ENCODE data around the gene PDE4D.

PDE4D gene

DNA sequence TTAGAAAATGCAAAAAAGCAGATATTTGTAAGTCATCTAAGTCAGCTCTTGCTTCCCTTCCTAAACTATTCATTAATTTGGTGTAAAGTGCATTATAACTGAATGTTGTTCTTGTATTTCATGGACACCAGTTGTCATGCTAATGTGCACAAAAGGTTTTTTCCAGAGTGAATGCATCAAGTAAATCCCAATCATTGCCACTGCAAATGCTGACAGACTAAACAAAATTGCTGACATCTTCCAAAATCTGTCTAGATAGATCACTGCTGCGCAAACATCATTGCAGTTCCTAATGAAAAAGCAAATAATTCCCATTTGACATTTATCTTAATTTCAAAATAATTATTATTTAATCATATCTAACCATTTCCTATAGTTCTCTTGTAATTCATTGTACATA, 161.7 kb downstream of the PDE4D start:
- DNase-seq (ENCODE audit: insufficient read length, low spot score) (no peak), FAIRE-seq (no peak)
- TF ChIP-seq CTCF (IDR thresholded peaks at IDR 0.05; ENCODE audit: insufficient read depth, missing control alignments), result no peak

DNA sequence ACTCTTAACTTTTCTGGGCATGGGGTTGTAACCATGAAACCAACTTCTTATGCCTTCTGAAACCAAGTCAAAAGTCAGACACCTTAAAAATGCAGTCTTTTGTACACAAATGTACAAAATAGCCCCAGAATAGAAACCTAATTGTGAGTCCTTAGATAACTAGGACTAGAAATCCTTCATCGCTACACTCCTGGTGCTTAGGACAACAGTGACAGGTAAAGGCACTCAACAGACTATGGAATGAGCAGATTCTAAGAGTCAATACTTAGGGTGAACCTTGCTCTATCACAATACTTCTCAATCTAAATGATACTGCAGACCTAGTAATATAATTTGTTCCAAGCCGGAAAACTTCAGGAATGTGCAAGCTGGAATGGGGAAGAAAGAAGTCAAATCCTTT, 163.7 kb downstream of the PDE4D start:
- no peak for FAIRE-seq
- no peak for DNase-seq (ENCODE audit: insufficient read length, low spot score)
- no peak for TF ChIP-seq CTCF (IDR thresholded peaks at IDR 0.05; ENCODE audit: insufficient read depth, missing control alignments)

DNA sequence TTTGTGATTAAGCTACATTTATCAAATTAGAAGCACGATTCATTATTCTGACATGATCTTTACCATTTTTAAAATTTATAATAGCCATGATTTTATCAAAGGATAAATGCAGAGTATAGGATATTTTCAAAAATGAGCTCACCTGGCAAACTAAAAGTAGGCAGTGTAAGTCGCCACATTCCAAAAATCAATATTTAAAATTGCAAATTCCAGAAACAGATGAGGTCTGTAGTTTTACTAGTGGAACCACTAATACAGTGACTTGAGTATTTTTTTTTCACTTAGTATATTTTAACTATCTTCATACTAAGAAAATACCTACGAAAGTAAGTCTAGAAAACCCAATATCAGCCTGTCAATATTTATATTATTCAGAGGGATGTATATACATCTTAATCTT, 164.2 kb downstream of the PDE4D start:
- no peak for FAIRE-seq
- TF ChIP-seq CTCF (IDR thresholded peaks at IDR 0.05; ENCODE audit: insufficient read depth, missing control alignments), result no peak
- no peak for DNase-seq (ENCODE audit: insufficient read length, low spot score)

DNA sequence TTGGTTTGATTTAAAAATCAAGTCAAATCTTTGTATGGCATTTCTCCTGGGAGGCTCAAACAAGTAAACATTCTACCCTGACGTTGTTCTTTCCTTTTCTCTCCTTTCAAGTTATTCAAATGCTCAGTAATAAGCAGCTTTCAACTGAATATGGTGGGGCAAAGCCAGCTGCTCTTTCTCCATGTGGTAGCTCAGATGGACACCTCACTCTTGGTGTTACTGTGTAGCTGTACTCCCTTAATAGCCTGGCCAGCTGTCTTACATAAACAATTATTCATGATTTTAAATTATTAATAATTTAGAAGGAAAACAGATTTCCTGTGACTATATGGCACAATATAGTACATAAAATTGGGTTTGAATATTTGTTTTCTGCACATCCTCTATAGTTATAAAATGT, 165.2 kb downstream of the PDE4D start:
- no peak for TF ChIP-seq CTCF (IDR thresholded peaks at IDR 0.05; ENCODE audit: insufficient read depth, missing control alignments)
- DNase-seq (ENCODE audit: insufficient read length, low spot score) (no peak), FAIRE-seq (no peak)

DNA sequence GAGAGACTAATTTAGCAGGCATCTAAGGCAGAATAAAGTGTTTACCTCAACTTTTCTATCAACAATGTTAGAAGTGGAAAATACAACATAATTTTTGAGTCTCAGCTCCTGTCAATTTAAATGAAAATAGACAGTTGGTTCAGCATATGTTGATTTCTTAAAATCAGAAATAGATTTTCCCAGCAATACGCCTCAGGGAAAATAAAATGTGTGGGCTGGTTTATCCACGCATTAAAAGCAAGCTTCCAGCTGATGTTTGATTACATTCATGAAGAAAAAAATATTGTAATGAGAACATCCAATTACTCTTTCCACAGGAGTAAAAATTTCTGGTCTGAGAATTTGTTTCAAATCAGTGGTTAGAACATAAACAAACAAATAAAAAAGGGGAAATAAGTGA, 166.3 kb downstream of the PDE4D start:
- DNase-seq (ENCODE audit: insufficient read length, low spot score) (no peak), FAIRE-seq (no peak)
- no peak for TF ChIP-seq CTCF (IDR thresholded peaks at IDR 0.05; ENCODE audit: insufficient read depth, missing control alignments)

GRCh38 chr5:59725392-59725767, 168.1 kb downstream of the PDE4D start:
- FAIRE-seq (no peak), DNase-seq (ENCODE audit: insufficient read length, low spot score) (no peak)
- TF ChIP-seq CTCF (IDR thresholded peaks at IDR 0.05; ENCODE audit: insufficient read depth, missing control alignments), result no peak

GRCh38 chr5:59724482-59725391, 168.8 kb downstream of the PDE4D start:
- peak; percentile 78 for TF ChIP-seq CTCF (IDR thresholded peaks at IDR 0.05; ENCODE audit: insufficient read depth, missing control alignments)
- DNase-seq (ENCODE audit: insufficient read length, low spot score) (no peak), FAIRE-seq (peak; percentile 82)
